HL-60 (cell line): ENCODE data around the gene TTLL11.

Experiments
- DNase-seq, 2 experiments: peaks; one replicate each; pipeline ENCODE4 v3.0.0-alpha.2; 2010 to 2020; ENCODE audit warnings: low read depth in 1 of 2, low spot score in 1 of 2
- H3K27ac ChIP-seq: fragments of 250-450 bp; sonication (Bioruptor Pico); replicated peaks from 2 replicates; pipeline ENCODE4 v1.5.1; 2020; ENCODE audit warnings: mild to moderate bottlenecking, moderate library complexity
- H3K27me3 ChIP-seq: fragments of 250-450 bp; sonication (Bioruptor Pico); 2 replicates; pipeline ENCODE4 v1.5.1; 2021; ENCODE audit warnings: mild to moderate bottlenecking, moderate library complexity; ENCODE audit not compliant: insufficient read depth, poor library complexity, severe bottlenecking
- H3K4me3 ChIP-seq: replicated peaks from 2 replicates; pipeline ENCODE4 v1.5.1; 2011; ENCODE audit warnings: mild to moderate bottlenecking, control low read depth, low read length; ENCODE audit not compliant: insufficient read depth
- CTCF ChIP-seq: IDR thresholded peaks from one replicate; pipeline ENCODE4 v1.5.1; 2011; ENCODE audit warnings: low read length, control low read depth, inconsistent platforms; ENCODE audit not compliant: insufficient read depth
- GABPA ChIP-seq: IDR thresholded peaks from 2 replicates; pipeline ENCODE4 v1.6.1; 2012; ENCODE audit warnings: low read depth
- POLR2AphosphoS5 ChIP-seq: IDR thresholded peaks from 2 replicates; pipeline ENCODE4 v1.6.1; 2012; ENCODE audit warnings: low read depth
- REST ChIP-seq: IDR thresholded peaks from 2 replicates; pipeline ENCODE4 v1.6.1; 2012; ENCODE audit warnings: low read depth; ENCODE audit not compliant: insufficient replicate concordance
- SPI1 ChIP-seq: IDR thresholded peaks from 2 replicates; pipeline ENCODE4 v1.6.1; 2012; ENCODE audit warnings: low read depth, mild to moderate bottlenecking, borderline replicate concordance

The TTLL11 gene

GRCh38 chr9:121887553-121888437 is 205.3 kb downstream of the TTLL11 start:
- H3K4me3 ChIP-seq: no peak overlapping the region
- no peaks in the 10 kb centered on the region for H3K27me3 ChIP-seq
- H3K27ac ChIP-seq: no peak overlapping the region
- no peak for DNase-seq
- TF ChIP-seq GABPA (no peak), CTCF (no peak), REST (no peak)

GRCh38 chr9:121886759-121887485 is 206.2 kb downstream of the TTLL11 start:
- no peak for DNase-seq
- Histone ChIP-seq H3K27ac (no peak overlapping the region), H3K27me3 (no peaks in the 10 kb centered on the region), H3K4me3 (no peak overlapping the region)
- TF ChIP-seq REST (no peak), GABPA (no peak), SPI1 (no peak), POLR2AphosphoS5 (no peak), CTCF (no peak)

- no peak for DNase-seq
- TF ChIP-seq POLR2AphosphoS5: no peak
- TF ChIP-seq SPI1: no peak
- TF ChIP-seq GABPA: no peak
- no peak for TF ChIP-seq CTCF
- TF ChIP-seq REST: no peak
- no peak overlapping the region for H3K27ac ChIP-seq
- H3K27me3 ChIP-seq: no peaks in the 10 kb centered on the region
- H3K4me3 ChIP-seq: no peak overlapping the region
Observed at GRCh38 chr9:121885345-121885901, 207.7 kb downstream of the TTLL11 start.
